PC-3 (cell line): Measurements from ENCODE around the gene UBE2F.

Experiments
- CTCF ChIP-seq: fragments of 300-600 bp; sonication (generic); conservative IDR thresholded peaks from 2 replicates; pipeline ENCODE4 v1.5.1; 2017; ENCODE audit warnings: antibody characterized with exemption, low read depth, mild to moderate bottlenecking, low read length
- EZH2 ChIP-seq: fragments of 300-600 bp; sonication (generic); IDR thresholded peaks from one replicate; pipeline ENCODE4 v1.6.1; 2017; ENCODE audit warnings: antibody characterized with exemption, mild to moderate bottlenecking, low read length; ENCODE audit not compliant: unreplicated experiment
- EZH2phosphoT487 ChIP-seq: fragments of 300-600 bp; sonication (generic); IDR thresholded peaks from 2 replicates; pipeline ENCODE4 v1.6.1; 2018; ENCODE audit warnings: mild to moderate bottlenecking, antibody characterized with exemption, low read length, borderline replicate concordance

- TF ChIP-seq CTCF (no peak), EZH2 (no peak), EZH2phosphoT487 (no peak)
Observed at GRCh38 chr2:238067939-238068338, 101.1 kb downstream of the UBE2F start.
